GM23338 (cell line): ENCODE data around the gene SHB. TPM values are rescaled to one million over a fixed set of nuclear protein-coding genes. Genes with fewer than 3 reads are reported as not detected.

Experiments
- ATAC-seq: fragments of 200-7000 bp; cut with Tn5 transposase; 3 replicates; pipeline ENCODE4 v1.9.1; 2020
- DNase-seq: peaks from one replicate; pipeline ENCODE4 v3.0.0-alpha.2; 2015; ENCODE audit warnings: low spot score
- H2AFZ ChIP-seq: fragments of 200-600 bp; sonication (generic); 2 replicates; pipeline ENCODE4 v1.8.0; 2016; ENCODE audit warnings: antibody characterized with exemption, mild to moderate bottlenecking, moderate library complexity
- H3F3A ChIP-seq: fragments of 200-600 bp; sonication (generic); replicated peaks from 2 replicates; pipeline ENCODE4 v1.8.0; 2017; ENCODE audit warnings: antibody characterized with exemption, mixed run types, low read depth
- H3K27ac ChIP-seq: fragments of 200-600 bp; sonication (generic); 2 replicates; pipeline ENCODE4 v1.6.1; 2016; ENCODE audit warnings: low read depth
- H3K27me3 ChIP-seq: fragments of 200-600 bp; sonication (generic); 2 replicates; pipeline ENCODE4 v1.8.0; 2016; ENCODE audit warnings: mild to moderate bottlenecking, mixed run types, moderate library complexity; ENCODE audit not compliant: insufficient read depth
- H3K36me3 ChIP-seq: fragments of 200-600 bp; sonication (generic); 2 replicates; pipeline ENCODE4 v1.8.0; 2016; ENCODE audit warnings: mild to moderate bottlenecking; ENCODE audit not compliant: insufficient read depth
- H3K4me1 ChIP-seq: fragments of 200-600 bp; sonication (generic); 2 replicates; pipeline ENCODE4 v1.8.0; 2016; ENCODE audit warnings: mild to moderate bottlenecking, moderate library complexity; ENCODE audit not compliant: insufficient read depth
- H3K4me2 ChIP-seq: fragments of 200-600 bp; sonication (generic); 2 replicates; pipeline ENCODE4 v1.7.1; 2017; ENCODE audit warnings: mixed run types
- H3K4me3 ChIP-seq: fragments of 200-600 bp; sonication (generic); 2 replicates; pipeline ENCODE4 v1.6.1; 2016; ENCODE audit warnings: mixed run types
- H3K79me2 ChIP-seq: fragments of 200-600 bp; sonication (generic); replicated peaks from 2 replicates; pipeline ENCODE4 v1.8.0; 2017; ENCODE audit warnings: mild to moderate bottlenecking; ENCODE audit not compliant: insufficient read depth
- H3K9me2 ChIP-seq: fragments of 200-600 bp; sonication (generic); 2 replicates; pipeline ENCODE4 v1.8.0; 2017; ENCODE audit not compliant: insufficient read depth
- H4K20me1 ChIP-seq: fragments of 200-600 bp; sonication (generic); replicated peaks from 2 replicates; pipeline ENCODE4 v1.8.0; 2017; ENCODE audit warnings: mild to moderate bottlenecking; ENCODE audit not compliant: insufficient read depth
- H3K27ac Mint-ChIP-seq: 2 replicates; pipeline ENCODE4 v1.8.0; 2020; ENCODE audit warnings: inconsistent platforms, mild to moderate bottlenecking, moderate library complexity, mixed read lengths
- H3K27me3 Mint-ChIP-seq: 3 replicates; pipeline ENCODE4 v1.8.0; 2022; ENCODE audit warnings: low read depth, mild to moderate bottlenecking, moderate library complexity, mixed read lengths, inconsistent platforms; ENCODE audit not compliant: insufficient read depth, poor library complexity
- H3K36me3 Mint-ChIP-seq: 3 replicates; pipeline ENCODE4 v1.8.0; 2021; ENCODE audit warnings: low read depth, mild to moderate bottlenecking, inconsistent platforms, moderate library complexity, mixed read lengths
- H3K4me1 Mint-ChIP-seq: 3 replicates; pipeline ENCODE4 v1.8.0; 2020; ENCODE audit warnings: mild to moderate bottlenecking, inconsistent platforms, mixed read lengths
- H3K4me3 Mint-ChIP-seq: 3 replicates; pipeline ENCODE4 v1.8.0; 2021; ENCODE audit warnings: moderate library complexity, mild to moderate bottlenecking, inconsistent platforms, mixed read lengths
- H3K9me3 Mint-ChIP-seq: 3 replicates; pipeline ENCODE4 v1.8.0; 2020; ENCODE audit warnings: moderate library complexity, mild to moderate bottlenecking, inconsistent platforms, mixed read lengths
- CREB1 ChIP-seq: fragments of 250-450 bp; sonication (Bioruptor Pico); IDR thresholded peaks from 2 replicates; pipeline ENCODE4 v1.5.0; 2020; ENCODE audit warnings: low read depth, mild to moderate bottlenecking, moderate library complexity
- EZH2phosphoT487 ChIP-seq: fragments of 200-600 bp; sonication (generic); IDR thresholded peaks from one replicate; pipeline ENCODE4 v1.8.1; 2018; ENCODE audit warnings: antibody characterized with exemption; ENCODE audit not compliant: unreplicated experiment
- POLR2AphosphoS5 ChIP-seq: IDR thresholded peaks from 2 replicates; pipeline ENCODE4 v1.6.1; 2016; ENCODE audit warnings: antibody characterized with exemption, low read depth
- STAT1 ChIP-seq: IDR thresholded peaks from one replicate; pipeline ENCODE4 v1.6.1; 2016; ENCODE audit warnings: antibody characterized with exemption; ENCODE audit not compliant: unreplicated experiment
- ZNF114 ChIP-seq: fragments of 250-450 bp; sonication (Bioruptor Pico); IDR thresholded peaks from 2 replicates; pipeline ENCODE4 v1.5.0; 2020; ENCODE audit warnings: mild to moderate bottlenecking, moderate library complexity
- polyA plus RNA-seq: library from polyadenylated mRNA; unstranded; fragments of >200 nt; fragmentation: Nextera tagmentation; extraction: Ambion mirVana; gene quantifications from 2 replicates; pipeline ENCODE4 v1.2.1, GENCODE V29; 2016
- total RNA-seq: library from RNA; depleted of rRNA; stranded (reverse); fragments of >200 nt; shearing (Covaris generic); gene quantifications from 2 replicates; pipeline ENCODE4 v1.2.3, GENCODE V29; 2014
- TF ChIP-seq, protein P1 (sequence below): fragments of 250-450 bp; sonication (Bioruptor Pico); IDR thresholded peaks from 2 replicates; pipeline ENCODE4 v1.5.0; 2020; ENCODE audit warnings: mild to moderate bottlenecking, moderate library complexity
- TF ChIP-seq, protein P2 (sequence below): IDR thresholded peaks from 2 replicates; pipeline ENCODE4 v1.6.1; 2016; ENCODE audit warnings: antibody characterized with exemption

The SHB gene
- total and polyA plus RNA-seq, 2 experiments from 2014 or later = 1.5 to 14.0 TPM

DNA sequence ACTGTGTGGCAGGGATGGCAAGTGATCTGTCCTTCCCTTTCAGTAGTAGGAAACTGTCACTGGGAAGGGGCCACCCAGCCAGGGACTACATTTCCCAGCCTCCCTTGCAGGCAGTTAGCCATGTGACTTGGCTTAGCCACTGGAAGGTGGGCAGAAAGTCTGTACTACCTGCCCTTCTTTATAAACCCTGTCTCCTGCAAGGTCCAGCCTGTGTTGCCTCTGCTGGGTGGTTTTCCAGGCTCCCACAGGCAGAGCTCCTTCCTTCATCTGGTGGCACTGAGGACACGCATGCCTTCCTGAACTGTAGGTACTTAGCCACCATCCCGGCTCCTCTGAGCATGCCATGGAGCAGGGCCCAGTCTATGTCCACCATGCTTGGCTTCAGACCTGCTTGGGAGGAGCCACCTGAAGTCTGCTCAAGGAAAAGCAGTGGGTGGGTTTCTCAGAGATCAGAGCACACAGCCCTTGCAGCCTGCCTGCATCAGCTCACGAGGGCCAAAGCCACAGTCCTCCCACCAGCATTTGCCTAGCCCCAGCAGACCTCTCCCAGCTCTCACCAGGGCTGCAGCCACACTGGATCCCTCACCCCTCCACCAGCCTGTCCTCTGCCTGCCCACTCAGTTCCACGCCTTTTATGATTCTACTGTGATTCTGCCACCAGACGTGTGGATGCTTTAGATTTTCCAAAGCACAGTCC, 148.4 kb downstream of the SHB start:
- peak; percentile 61 for DNase-seq
- H3K27me3 Mint-ChIP-seq = peaks cover 12% of the 10 kb centered on the region
- no peaks in the 10 kb centered on the region for H3F3A ChIP-seq
- no peak overlapping the region for H3K4me3 Mint-ChIP-seq
- no peaks in the 10 kb centered on the region; the same call in 2 of the 3 replicates for H3K36me3 Mint-ChIP-seq
- H3K27me3 ChIP-seq = no peaks in the 10 kb centered on the region
- H4K20me1 ChIP-seq = no peaks in the 10 kb centered on the region
- H3K9me3 Mint-ChIP-seq = no peaks in the 10 kb centered on the region
- H3K27ac Mint-ChIP-seq = peak overlapping the region; percentile 71
- H3K9me2 ChIP-seq = no peaks in the 10 kb centered on the region
- H3K4me1 Mint-ChIP-seq = peaks cover 45% of the 10 kb centered on the region
- no peak overlapping the region for H3K4me2 ChIP-seq
- peak; percentile 62 for ATAC-seq
- H3K4me1 ChIP-seq = peaks cover 9% of the 10 kb centered on the region
- no peak overlapping the region for H3K27ac ChIP-seq
- TF ChIP-seq, protein P1, sequence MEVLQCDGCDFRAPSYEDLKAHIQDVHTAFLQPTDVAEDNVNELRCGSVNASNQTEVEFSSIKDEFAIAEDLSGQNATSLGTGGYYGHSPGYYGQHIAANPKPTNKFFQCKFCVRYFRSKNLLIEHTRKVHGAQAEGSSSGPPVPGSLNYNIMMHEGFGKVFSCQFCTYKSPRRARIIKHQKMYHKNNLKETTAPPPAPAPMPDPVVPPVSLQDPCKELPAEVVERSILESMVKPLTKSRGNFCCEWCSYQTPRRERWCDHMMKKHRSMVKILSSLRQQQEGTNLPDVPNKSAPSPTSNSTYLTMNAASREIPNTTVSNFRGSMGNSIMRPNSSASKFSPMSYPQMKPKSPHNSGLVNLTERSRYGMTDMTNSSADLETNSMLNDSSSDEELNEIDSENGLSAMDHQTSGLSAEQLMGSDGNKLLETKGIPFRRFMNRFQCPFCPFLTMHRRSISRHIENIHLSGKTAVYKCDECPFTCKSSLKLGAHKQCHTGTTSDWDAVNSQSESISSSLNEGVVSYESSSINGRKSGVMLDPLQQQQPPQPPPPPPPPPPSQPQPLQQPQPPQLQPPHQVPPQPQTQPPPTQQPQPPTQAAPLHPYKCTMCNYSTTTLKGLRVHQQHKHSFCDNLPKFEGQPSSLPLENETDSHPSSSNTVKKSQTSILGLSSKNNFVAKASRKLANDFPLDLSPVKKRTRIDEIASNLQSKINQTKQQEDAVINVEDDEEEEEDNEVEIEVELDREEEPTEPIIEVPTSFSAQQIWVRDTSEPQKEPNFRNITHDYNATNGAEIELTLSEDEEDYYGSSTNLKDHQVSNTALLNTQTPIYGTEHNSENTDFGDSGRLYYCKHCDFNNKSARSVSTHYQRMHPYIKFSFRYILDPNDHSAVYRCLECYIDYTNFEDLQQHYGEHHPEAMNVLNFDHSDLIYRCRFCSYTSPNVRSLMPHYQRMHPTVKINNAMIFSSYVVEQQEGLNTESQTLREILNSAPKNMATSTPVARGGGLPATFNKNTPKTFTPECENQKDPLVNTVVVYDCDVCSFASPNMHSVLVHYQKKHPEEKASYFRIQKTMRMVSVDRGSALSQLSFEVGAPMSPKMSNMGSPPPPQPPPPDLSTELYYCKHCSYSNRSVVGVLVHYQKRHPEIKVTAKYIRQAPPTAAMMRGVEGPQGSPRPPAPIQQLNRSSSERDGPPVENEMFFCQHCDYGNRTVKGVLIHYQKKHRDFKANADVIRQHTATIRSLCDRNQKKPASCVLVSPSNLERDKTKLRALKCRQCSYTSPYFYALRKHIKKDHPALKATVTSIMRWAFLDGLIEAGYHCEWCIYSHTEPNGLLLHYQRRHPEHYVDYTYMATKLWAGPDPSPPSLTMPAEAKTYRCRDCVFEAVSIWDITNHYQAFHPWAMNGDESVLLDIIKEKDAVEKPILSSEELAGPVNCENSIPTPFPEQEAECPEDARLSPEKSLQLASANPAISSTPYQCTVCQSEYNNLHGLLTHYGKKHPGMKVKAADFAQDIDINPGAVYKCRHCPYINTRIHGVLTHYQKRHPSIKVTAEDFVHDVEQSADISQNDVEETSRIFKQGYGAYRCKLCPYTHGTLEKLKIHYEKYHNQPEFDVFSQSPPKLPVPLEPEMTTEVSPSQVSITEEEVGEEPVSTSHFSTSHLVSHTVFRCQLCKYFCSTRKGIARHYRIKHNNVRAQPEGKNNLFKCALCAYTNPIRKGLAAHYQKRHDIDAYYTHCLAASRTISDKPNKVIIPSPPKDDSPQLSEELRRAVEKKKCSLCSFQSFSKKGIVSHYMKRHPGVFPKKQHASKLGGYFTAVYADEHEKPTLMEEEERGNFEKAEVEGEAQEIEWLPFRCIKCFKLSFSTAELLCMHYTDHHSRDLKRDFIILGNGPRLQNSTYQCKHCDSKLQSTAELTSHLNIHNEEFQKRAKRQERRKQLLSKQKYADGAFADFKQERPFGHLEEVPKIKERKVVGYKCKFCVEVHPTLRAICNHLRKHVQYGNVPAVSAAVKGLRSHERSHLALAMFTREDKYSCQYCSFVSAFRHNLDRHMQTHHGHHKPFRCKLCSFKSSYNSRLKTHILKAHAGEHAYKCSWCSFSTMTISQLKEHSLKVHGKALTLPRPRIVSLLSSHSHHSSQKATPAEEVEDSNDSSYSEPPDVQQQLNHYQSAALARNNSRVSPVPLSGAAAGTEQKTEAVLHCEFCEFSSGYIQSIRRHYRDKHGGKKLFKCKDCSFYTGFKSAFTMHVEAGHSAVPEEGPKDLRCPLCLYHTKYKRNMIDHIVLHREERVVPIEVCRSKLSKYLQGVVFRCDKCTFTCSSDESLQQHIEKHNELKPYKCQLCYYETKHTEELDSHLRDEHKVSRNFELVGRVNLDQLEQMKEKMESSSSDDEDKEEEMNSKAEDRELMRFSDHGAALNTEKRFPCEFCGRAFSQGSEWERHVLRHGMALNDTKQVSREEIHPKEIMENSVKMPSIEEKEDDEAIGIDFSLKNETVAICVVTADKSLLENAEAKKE (CRISPR knock-in tag) = no peak
- no peak for TF ChIP-seq ZNF114 (CRISPR knock-in tag)
- TF ChIP-seq EZH2phosphoT487 = no peak
- no peak for TF ChIP-seq CREB1
- TF ChIP-seq, protein P2, sequence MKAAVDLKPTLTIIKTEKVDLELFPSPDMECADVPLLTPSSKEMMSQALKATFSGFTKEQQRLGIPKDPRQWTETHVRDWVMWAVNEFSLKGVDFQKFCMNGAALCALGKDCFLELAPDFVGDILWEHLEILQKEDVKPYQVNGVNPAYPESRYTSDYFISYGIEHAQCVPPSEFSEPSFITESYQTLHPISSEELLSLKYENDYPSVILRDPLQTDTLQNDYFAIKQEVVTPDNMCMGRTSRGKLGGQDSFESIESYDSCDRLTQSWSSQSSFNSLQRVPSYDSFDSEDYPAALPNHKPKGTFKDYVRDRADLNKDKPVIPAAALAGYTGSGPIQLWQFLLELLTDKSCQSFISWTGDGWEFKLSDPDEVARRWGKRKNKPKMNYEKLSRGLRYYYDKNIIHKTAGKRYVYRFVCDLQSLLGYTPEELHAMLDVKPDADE = peak; percentile 58; the same call in 1 of the 2 replicates
- no peak for TF ChIP-seq POLR2AphosphoS5
- no peak for TF ChIP-seq STAT1
- no peak overlapping the region for H3K4me3 ChIP-seq
- H2AFZ ChIP-seq = no peak overlapping the region
- no peaks in the 10 kb centered on the region for H3K36me3 ChIP-seq
- no peaks in the 10 kb centered on the region for H3K79me2 ChIP-seq
